H1 (cell line): ENCODE measurements around the gene ISG15. TPM values are rescaled to one million over a fixed set of nuclear protein-coding genes. Genes with fewer than 3 reads are reported as not detected.

Experiments used
- BRCA1 ChIP-seq: IDR thresholded peaks from 2 replicates; pipeline ENCODE4 v1.6.1; 2012; ENCODE audit warnings: low read depth, low read length, improper control_type of control experiment
- CBX8 ChIP-seq: fragments of 300-800, 300-1000 bp; sonication (generic); IDR thresholded peaks from 2 replicates; pipeline ENCODE4 v1.7.1; 2016; ENCODE audit warnings: low read depth, low read length, borderline replicate concordance
- EGR1 ChIP-seq: IDR thresholded peaks from 2 replicates; pipeline ENCODE4 v1.6.1; 2011; ENCODE audit warnings: low read depth, low read length, borderline replicate concordance
- HDAC2 ChIP-seq, 2 experiments: fragments of 300-600 bp in 1 of 2; sonication (generic) in 1 of 2; IDR thresholded peaks; 2 replicates each; pipeline ENCODE4 v1.6.1; 2011 to 2012; ENCODE audit warnings: low read depth in 2 of 2, low read length in 2 of 2, mild to moderate bottlenecking in 2 of 2, moderate library complexity in 2 of 2, borderline replicate concordance in 1 of 2, inconsistent platforms in 1 of 2
- POU5F1 ChIP-seq: IDR thresholded peaks from 2 replicates; pipeline ENCODE4 v1.6.1; 2011; ENCODE audit warnings: low read depth, mild to moderate bottlenecking, low read length, moderate library complexity
- SAP30 ChIP-seq: fragments of 300-600 bp; sonication (generic); IDR thresholded peaks from 2 replicates; pipeline ENCODE4 v1.7.1; 2012; ENCODE audit warnings: low read length, moderate library complexity, mild to moderate bottlenecking, inconsistent platforms; ENCODE audit not compliant: insufficient read depth, insufficient replicate concordance
- ZNF274 ChIP-seq: IDR thresholded peaks from 2 replicates; pipeline ENCODE4 v1.7.0; 2012; ENCODE audit warnings: low read length, borderline replicate concordance; ENCODE audit errors: extremely low read depth
- polyA plus RNA-seq, 7 experiments: library from polyadenylated mRNA; depleted of rRNA in 3 of 7; stranded (reverse) in 5 of 7; unstranded in 2 of 7; fragments of >200 nt in 5 of 7; fragments of 200-250 nt in 2 of 7; gene quantifications; 1 replicate in 5 of 7; 2 replicates in 1 of 7; 4 replicates in 1 of 7; pipeline versions ENCODE4 v1.2.1 to v1.2.3, GENCODE V29; 2011 to 2013; ENCODE audit warnings: missing spikeins in 2 of 7, mixed read lengths in 2 of 7
- total RNA-seq: library from RNA; stranded (reverse); fragmentation: NEBNext Ultra II Directional; extraction: Animal tissue kit (Norgen Biotek cat#: 25700); gene quantifications from 2 replicates; pipeline ENCODE4 v1.2.1, GENCODE V29; 2021
- TF ChIP-seq, protein P1 (sequence below): IDR thresholded peaks from 2 replicates; pipeline ENCODE4 v1.6.1; 2011; ENCODE audit warnings: low read length, improper control_type of control experiment

Gene ISG15
- total and polyA plus RNA-seq, 2 of the 8 experiments (the other 6 are each of a cell fraction or from before 2014, with no cell fraction given) = 29.3 to 121 TPM

DNA sequence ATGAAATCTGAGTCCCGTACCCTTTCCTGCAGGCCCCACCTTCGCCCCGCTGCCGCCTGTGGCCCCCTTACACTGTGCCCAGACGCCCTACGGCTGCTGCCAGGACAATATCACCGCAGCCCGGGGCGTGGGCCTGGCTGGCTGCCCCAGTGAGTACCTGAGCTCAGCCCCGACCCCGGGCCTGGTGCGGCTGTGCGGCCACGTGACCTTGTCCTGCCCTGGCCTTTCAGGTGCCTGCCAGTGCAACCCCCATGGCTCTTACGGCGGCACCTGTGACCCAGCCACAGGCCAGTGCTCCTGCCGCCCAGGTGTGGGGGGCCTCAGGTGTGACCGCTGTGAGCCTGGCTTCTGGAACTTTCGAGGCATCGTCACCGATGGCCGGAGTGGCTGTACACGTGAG, 31.8 kb downstream of the ISG15 start (continued):
- TF ChIP-seq SAP30 = no peak
- no peak for TF ChIP-seq HDAC2 (IDR thresholded peaks at IDR 0.05; ENCODE audit: borderline replicate concordance in 1 of 2, low read depth in 2 of 2, low read length in 2 of 2)
- no peak for TF ChIP-seq CBX8
- no peak for TF ChIP-seq BRCA1
- TF ChIP-seq, protein P1, sequence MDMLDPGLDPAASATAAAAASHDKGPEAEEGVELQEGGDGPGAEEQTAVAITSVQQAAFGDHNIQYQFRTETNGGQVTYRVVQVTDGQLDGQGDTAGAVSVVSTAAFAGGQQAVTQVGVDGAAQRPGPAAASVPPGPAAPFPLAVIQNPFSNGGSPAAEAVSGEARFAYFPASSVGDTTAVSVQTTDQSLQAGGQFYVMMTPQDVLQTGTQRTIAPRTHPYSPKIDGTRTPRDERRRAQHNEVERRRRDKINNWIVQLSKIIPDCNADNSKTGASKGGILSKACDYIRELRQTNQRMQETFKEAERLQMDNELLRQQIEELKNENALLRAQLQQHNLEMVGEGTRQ = no peak
- no peak for TF ChIP-seq POU5F1
- TF ChIP-seq EGR1 = no peak
- TF ChIP-seq ZNF274 = no peak
